HL-60 (cell line): ENCODE results near the gene FAM236A.
"Not testable (repeated sequence)": the region's sequence is repeated elsewhere in the genome, so short reads cannot be mapped to it uniquely, and the experiment has no call there.

ENCODE experiments used
- GABPA ChIP-seq: IDR thresholded peaks from 2 replicates; pipeline ENCODE4 v1.6.1; 2012; ENCODE audit warnings: low read depth
- POLR2AphosphoS5 ChIP-seq: IDR thresholded peaks from 2 replicates; pipeline ENCODE4 v1.6.1; 2012; ENCODE audit warnings: low read depth
- TF ChIP-seq, protein P1 (sequence below): IDR thresholded peaks from one replicate; pipeline ENCODE4 v1.5.1; 2011; ENCODE audit warnings: low read length, control low read depth, inconsistent platforms; ENCODE audit not compliant: insufficient read depth
- TF ChIP-seq, protein P2 (sequence below): IDR thresholded peaks from 2 replicates; pipeline ENCODE4 v1.6.1; 2012; ENCODE audit warnings: low read depth; ENCODE audit not compliant: insufficient replicate concordance

DNA sequence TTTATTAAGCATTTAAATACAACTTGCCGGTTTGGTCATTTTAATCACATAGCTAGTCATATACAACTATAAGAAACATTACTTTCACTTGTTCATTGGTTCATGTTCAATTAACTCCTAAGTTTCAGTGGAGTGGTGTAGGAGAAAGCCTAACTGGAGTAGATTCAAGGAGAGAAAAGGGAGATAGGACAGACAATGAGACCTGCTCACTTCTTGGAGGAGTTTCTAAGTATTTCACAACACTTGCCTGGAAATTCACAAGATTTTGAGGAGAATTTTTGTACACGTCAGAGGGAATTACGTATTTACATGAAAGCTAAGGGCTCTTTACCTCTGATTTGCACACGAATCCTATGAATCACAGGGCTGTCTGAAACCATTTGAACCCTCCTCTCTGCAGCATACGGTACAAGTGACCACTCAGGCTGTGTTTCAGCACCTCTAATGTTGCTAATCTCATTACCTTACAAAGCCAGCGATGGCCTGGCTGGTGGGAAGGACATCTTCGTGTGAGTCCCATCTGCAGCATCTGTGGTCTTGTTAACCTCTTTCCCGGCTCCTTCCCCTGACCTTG lies 1.0 kb upstream of the FAM236A start:
- TF ChIP-seq, protein P1, sequence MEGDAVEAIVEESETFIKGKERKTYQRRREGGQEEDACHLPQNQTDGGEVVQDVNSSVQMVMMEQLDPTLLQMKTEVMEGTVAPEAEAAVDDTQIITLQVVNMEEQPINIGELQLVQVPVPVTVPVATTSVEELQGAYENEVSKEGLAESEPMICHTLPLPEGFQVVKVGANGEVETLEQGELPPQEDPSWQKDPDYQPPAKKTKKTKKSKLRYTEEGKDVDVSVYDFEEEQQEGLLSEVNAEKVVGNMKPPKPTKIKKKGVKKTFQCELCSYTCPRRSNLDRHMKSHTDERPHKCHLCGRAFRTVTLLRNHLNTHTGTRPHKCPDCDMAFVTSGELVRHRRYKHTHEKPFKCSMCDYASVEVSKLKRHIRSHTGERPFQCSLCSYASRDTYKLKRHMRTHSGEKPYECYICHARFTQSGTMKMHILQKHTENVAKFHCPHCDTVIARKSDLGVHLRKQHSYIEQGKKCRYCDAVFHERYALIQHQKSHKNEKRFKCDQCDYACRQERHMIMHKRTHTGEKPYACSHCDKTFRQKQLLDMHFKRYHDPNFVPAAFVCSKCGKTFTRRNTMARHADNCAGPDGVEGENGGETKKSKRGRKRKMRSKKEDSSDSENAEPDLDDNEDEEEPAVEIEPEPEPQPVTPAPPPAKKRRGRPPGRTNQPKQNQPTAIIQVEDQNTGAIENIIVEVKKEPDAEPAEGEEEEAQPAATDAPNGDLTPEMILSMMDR = not testable (repeated sequence)
- not testable (repeated sequence) for TF ChIP-seq GABPA, POLR2AphosphoS5
- TF ChIP-seq, protein P2, sequence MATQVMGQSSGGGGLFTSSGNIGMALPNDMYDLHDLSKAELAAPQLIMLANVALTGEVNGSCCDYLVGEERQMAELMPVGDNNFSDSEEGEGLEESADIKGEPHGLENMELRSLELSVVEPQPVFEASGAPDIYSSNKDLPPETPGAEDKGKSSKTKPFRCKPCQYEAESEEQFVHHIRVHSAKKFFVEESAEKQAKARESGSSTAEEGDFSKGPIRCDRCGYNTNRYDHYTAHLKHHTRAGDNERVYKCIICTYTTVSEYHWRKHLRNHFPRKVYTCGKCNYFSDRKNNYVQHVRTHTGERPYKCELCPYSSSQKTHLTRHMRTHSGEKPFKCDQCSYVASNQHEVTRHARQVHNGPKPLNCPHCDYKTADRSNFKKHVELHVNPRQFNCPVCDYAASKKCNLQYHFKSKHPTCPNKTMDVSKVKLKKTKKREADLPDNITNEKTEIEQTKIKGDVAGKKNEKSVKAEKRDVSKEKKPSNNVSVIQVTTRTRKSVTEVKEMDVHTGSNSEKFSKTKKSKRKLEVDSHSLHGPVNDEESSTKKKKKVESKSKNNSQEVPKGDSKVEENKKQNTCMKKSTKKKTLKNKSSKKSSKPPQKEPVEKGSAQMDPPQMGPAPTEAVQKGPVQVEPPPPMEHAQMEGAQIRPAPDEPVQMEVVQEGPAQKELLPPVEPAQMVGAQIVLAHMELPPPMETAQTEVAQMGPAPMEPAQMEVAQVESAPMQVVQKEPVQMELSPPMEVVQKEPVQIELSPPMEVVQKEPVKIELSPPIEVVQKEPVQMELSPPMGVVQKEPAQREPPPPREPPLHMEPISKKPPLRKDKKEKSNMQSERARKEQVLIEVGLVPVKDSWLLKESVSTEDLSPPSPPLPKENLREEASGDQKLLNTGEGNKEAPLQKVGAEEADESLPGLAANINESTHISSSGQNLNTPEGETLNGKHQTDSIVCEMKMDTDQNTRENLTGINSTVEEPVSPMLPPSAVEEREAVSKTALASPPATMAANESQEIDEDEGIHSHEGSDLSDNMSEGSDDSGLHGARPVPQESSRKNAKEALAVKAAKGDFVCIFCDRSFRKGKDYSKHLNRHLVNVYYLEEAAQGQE = not testable (repeated sequence)
